SKM-1 (cell line): Measurements from ENCODE around the gene DNAJC8.

Experiments
- DNase-seq: peaks from one replicate; lab custom pipeline; 2025; ENCODE audit not compliant: unreplicated experiment; lab: John Stamatoyannopoulos, UW

Gene DNAJC8, protein sequence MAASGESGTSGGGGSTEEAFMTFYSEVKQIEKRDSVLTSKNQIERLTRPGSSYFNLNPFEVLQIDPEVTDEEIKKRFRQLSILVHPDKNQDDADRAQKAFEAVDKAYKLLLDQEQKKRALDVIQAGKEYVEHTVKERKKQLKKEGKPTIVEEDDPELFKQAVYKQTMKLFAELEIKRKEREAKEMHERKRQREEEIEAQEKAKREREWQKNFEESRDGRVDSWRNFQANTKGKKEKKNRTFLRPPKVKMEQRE

GRCh38 chr1:28232558-28233263 lies at the start of gene DNAJC8:
Gene DNAJC8 (minus strand): TSS chr1:28233029. CDS start chr1:28232998, 31 bp downstream.
- peak; percentile 82 for DNase-seq

- DNase-seq: no peak
These were observed 49.0 kb upstream of the DNAJC8 start for GRCh38 chr1:28281608-28282425.

- DNase-seq: no peak
These were observed 48.1 kb upstream of the DNAJC8 start for GRCh38 chr1:28280977-28281381.

DNA sequence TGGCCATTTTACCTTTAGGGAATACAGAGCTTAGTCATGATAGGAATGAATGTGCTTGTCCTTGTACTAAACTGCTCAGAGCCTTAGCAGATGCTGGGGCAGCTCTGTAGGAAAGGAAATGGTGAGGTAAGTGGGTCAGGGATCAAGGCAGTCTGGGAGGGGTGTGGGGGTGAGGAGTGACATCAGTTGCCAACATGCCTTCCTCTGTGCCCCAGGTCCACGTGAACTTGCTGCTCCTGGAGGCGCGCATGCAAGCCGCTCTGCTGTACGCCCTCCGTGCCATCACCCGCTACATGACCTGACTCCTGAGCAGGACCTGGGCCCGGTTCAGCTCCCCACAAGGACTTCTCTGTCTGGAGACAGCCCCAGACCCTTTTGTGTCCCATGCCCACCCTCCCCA lies 47.7 kb upstream of the DNAJC8 start:
- DNase-seq: no peak

GRCh38 chr1:28279721-28280120 lies 46.9 kb upstream of the DNAJC8 start:
- no peak for DNase-seq

DNA sequence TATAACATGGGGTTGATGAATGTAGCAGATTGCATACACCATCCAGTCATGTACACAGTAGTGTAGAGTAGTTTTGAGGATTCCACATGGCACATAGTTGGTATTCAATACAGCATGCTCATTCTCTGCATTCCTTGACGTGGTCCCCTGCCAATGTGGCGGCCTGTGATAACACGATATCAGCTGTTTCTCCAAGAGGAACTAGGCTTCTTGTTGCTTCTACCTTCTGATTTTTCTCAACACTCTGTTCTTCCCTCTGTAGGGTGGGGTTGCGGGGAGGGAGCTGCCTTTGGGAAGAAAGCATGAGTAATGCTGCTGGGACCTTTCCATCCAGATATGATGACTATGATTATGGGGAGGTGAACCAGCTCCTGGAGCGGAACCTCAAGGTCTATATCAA lies 45.9 kb upstream of the DNAJC8 start:
- no peak for DNase-seq

DNA sequence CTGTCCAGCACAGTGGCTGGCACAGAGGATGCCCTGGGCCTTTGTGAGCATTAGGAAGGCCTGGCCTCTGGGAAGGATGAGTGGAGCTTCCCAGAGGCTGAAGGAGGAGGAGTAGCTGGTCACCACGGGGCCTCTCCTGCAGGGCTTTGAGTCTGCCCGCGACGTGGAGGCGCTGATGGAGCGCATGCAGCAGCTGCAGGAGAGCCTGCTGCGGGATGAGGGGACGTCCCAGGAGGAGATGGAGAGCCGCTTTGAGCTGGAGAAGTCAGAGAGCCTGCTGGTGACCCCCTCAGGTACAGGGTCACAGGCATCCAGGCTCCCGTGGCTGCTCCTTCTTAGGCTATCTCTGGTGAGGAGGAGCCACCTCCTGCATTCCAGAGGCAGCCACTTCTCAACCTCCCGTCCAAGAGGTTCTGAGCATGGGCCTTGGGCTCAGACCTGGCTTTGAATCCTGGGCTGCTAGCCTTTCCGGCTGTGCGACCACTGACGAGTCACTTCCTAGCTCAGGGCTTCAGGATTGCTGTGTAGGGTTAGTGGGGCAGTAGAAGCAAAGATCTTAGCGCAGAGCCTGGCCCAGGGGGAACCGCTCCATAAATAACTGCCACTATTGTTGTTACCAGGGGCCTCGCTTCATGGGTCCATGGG lies 40.5 kb upstream of the DNAJC8 start:
- no peak for DNase-seq

- no peak for DNase-seq
These were observed 39.5 kb upstream of the DNAJC8 start for GRCh38 chr1:28272215-28272852.

GRCh38 chr1:28269529-28269928 lies 36.7 kb upstream of the DNAJC8 start:
- DNase-seq: no peak

DNA sequence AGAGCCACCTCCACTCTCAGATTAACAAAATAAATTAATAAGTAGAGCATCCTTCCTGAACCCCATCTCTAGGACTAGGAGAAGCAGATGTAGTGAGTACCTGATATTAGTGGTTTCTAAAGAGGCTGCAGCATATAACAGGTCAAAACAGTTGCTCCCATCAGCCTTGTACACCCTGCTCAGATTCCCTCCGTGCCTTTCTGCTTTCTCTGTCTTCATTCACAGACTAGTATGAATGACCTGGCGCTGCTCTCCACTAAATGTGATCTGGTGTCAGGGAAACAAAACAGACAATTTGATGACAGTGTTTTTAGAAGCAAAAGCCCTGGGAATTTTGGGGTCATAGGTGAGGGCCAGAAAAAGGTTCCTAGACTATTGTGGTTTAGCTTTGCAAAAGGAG lies 34.8 kb upstream of the DNAJC8 start:
- no peak for DNase-seq

DNA sequence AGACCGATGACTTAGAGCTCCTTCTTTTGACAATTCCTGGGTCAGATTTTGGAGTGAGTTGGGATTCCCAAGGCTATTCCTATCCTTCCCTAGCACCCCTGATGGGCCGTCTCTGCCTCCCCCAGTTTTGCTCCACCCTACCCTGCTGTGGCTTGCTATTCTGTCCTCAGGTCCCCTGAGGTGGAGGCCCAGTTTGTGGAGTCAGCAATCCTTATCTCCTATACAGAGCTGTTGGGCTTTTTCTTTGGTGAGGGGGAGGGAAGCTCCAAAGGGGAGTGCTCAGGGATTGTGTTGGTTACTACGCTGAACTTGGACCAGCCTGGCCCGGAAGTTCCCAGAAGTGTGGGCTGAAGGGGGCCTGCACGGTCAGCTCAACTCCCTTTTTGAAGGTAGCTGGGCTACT lies 34.1 kb upstream of the DNAJC8 start:
- no peak for DNase-seq

- no peak for DNase-seq
These were observed 32.7 kb upstream of the DNAJC8 start for GRCh38 chr1:28265577-28265976.

GRCh38 chr1:28264897-28265296 lies 32.1 kb upstream of the DNAJC8 start:
- no peak for DNase-seq

DNA sequence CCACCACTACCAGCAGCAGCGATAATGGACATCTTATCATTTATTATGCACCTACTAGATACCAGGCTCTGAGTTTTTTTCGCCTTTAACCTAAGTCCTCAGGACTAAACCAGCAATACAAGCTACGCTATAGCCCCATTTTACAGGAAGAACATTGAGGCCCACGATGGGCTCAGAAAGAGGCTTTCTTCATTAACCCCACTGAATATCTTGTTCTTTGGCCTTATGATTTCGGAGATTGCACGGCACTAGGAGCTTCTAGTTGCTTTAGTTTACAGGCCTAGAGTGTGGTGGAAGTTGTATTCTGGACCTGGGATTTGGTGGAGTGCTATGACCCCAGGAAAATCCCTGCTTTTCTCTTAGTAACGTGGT lies 28.0 kb upstream of the DNAJC8 start:
- DNase-seq: no peak

DNA sequence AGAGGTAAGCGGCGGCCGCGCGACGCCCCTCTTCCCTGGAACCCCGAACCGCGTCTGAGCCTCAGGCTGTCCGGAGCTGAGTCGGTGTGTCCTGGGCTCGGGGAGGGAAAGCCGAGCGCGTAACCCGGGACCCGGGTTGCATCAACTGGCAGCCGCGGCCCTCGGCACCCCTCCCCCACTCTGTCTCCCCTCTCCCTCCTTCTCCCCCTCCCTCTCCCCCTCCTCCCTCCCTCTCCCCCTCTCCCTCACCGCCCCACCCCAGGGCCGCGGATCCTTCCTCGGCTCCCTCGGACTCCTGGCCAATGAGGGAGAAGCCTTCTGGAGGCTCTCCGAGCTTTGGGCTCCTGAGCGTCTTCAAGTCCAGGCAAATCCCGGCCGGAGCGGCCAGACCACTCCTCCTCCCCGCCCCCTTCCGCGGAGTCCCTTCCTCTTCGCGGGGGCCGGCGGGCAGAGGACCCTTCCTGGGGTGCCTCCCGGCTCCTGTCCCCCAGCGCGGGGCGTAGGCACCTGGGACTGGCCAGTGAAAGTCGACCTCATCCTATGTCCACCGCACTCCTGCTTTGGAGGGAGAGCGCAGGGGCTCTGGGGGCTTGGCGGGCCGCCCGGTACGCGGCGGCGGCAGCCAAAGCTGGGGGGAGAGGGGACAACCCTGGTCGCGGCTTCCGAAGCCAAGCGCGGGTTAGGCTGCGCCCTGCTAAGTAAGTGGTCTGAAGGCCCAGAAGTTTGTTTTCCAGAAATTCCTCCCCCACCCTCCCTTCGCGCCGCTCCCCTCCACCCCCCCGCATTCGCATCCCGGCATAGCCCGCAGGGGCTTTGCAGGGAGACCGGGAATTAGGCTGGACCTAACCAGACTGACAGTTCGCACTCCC lies 27.3 kb upstream of the DNAJC8 start:
- peak; percentile 11 for DNase-seq

GRCh38 chr1:28259252-28259933 lies 26.6 kb upstream of the DNAJC8 start, which contains the start of gene SESN2:
Gene SESN2 (plus strand): TSS chr1:28259518. CDS start chr1:28259848, 330 bp downstream.
- DNase-seq: peak; percentile 97

DNA sequence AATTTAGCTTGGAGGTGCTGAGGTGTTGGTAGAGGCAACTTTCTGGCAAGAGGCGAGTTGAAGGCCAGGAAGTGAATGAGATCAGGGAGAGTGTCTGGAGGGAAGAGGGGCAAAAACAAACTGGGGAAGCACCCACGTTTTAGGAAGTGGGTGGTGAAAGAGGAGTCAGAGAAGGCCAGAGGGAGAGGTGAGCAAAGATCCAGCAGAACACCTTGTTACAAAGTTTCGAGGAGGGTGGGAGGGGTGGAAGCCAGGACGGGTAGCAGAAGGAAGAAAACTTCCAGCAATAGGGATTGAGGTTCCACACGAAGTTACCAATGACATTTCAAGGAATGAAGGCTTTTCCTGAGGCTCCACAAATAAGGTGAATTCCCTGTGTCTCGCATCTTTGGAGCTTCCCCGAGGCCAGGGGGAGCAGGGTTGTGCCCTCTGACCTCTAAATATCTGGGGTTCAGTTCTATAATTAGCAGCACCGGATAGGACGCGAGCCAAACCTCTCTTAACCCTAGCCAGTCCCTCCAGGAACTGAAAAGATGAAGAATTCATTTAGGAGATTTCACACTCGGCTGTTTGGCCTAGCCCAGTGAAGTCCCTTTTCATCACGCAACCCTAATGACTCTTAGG lies 25.9 kb upstream of the DNAJC8 start:
- peak; percentile 15 for DNase-seq

DNA sequence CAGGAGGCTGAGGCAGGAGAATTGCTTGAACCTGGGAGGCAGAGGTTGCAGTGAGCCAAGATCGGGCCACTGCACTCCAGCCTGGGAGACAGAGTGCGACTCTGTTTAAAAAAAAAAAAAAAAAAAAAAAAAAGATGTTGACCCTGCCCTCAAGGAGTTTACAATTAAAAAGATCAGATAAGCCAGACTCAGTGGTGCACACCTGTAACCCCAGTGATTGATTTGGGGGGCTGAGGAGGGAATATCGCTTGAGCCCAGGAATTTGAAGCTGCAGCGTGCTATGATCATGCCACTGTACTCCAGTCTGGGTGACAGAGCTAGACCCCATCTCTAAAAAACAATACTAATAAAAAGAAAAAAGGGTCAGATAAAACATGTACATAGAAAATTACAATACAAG lies 24.9 kb upstream of the DNAJC8 start:
- DNase-seq: no peak
